ENCODE measurements around the gene RERE.
"Not testable (repeated sequence)": the region's sequence is repeated elsewhere in the genome, so short reads cannot be mapped to it uniquely, and the experiment has no call there.

The RERE gene

GRCh38 chr1:8796812-8797211, 20.6 kb downstream of the RERE start:
- DNase-seq = no peak

GRCh38 chr1:8794605-8795004, 22.8 kb downstream of the RERE start:
- no peak for DNase-seq

GRCh38 chr1:8791819-8792218, 25.6 kb downstream of the RERE start:
- no peak for DNase-seq

- DNase-seq = no peak
These were observed 26.5 kb downstream of the RERE start for GRCh38 chr1:8790987-8791386.

- no peak for DNase-seq
These were observed 27.0 kb downstream of the RERE start for GRCh38 chr1:8790478-8790877.

GRCh38 chr1:8789314-8790214, 27.9 kb downstream of the RERE start:
- DNase-seq = no peak

- no peak for DNase-seq
These were observed 30.2 kb downstream of the RERE start for GRCh38 chr1:8787218-8787617.

GRCh38 chr1:8786204-8786603, 31.2 kb downstream of the RERE start:
- not testable (repeated sequence) for DNase-seq

- no peak for DNase-seq
These were observed 34.5 kb downstream of the RERE start for GRCh38 chr1:8782955-8783354.

GRCh38 chr1:8782001-8782620, 35.3 kb downstream of the RERE start:
- DNase-seq = no peak

- no peak for DNase-seq
These were observed 37.0 kb downstream of the RERE start for GRCh38 chr1:8780405-8780804.

- DNase-seq = no peak
These were observed 39.6 kb downstream of the RERE start for GRCh38 chr1:8777867-8778266.

- DNase-seq = no peak
These were observed 41.3 kb downstream of the RERE start for GRCh38 chr1:8776104-8776503.

- no peak for DNase-seq
These were observed 50.4 kb downstream of the RERE start for GRCh38 chr1:8767006-8767405.

- no peak for DNase-seq
These were observed 52.2 kb downstream of the RERE start for GRCh38 chr1:8765198-8765597.

- DNase-seq = no peak
These were observed 53.0 kb downstream of the RERE start for GRCh38 chr1:8764293-8764937.

- no peak for DNase-seq
These were observed 53.6 kb downstream of the RERE start for GRCh38 chr1:8763888-8764287.

GRCh38 chr1:8754993-8755392, 62.4 kb downstream of the RERE start:
- DNase-seq = no peak

- no peak for DNase-seq
These were observed 63.2 kb downstream of the RERE start for GRCh38 chr1:8754247-8754650.

- no peak for DNase-seq
These were observed 63.7 kb downstream of the RERE start for GRCh38 chr1:8753736-8754135.

GRCh38 chr1:8752921-8753713, 64.3 kb downstream of the RERE start:
- no peak for DNase-seq

- no peak for DNase-seq
These were observed 65.0 kb downstream of the RERE start for GRCh38 chr1:8752411-8752810.

GRCh38 chr1:8751984-8752383, 65.5 kb downstream of the RERE start:
- no peak for DNase-seq

Data from stimulated activated CD4-positive, alpha-beta T cell treated with anti-CD3 and anti-CD28 coated beads, Interleukin-1b, Interleukin-23, amount 100 ng/mL, for 48 hours (primary cell).